ENCODE measurements around the gene JAGN1. TPM values are rescaled to one million over a fixed set of nuclear protein-coding genes. Genes with fewer than 3 reads are reported as not detected.
"Not testable (repeated sequence)": the region's sequence is repeated elsewhere in the genome, so short reads cannot be mapped to it uniquely, and the experiment has no call there.

Gene JAGN1
- total RNA-seq, 1 donor from 2014 or later, result 32.7 TPM

GRCh38 chr3:9897408-9898372 is 7.3 kb downstream of the JAGN1 start:
- peaks cover 10% of the 10 kb centered on the region for H3F3A ChIP-seq (ENCODE audit: low read depth)

GRCh38 chr3:9898467-9899241 is 8.2 kb downstream of the JAGN1 start:
- no peak overlapping the region for H2AFZ ChIP-seq (replicated peaks)
- H3K4me3 Mint-ChIP-seq, result peak overlapping the region; percentile 27
- peaks cover 9% of the 10 kb centered on the region for H3K4me1 Mint-ChIP-seq
- peaks cover 12% of the 10 kb centered on the region for H3K36me3 Mint-ChIP-seq
- peaks cover 10% of the 10 kb centered on the region for H3F3A ChIP-seq (ENCODE audit: low read depth)
- H3K9me3 ChIP-seq (ENCODE audit: low read depth), result no peaks in the 10 kb centered on the region
- no peak overlapping the region for H3K27ac ChIP-seq
- peaks cover 3% of the 10 kb centered on the region for H4K20me1 ChIP-seq (ENCODE audit: low read depth)
- H3K9ac ChIP-seq, result no peak overlapping the region
- no peaks in the 10 kb centered on the region for H3K4me1 ChIP-seq
- no peak overlapping the region for H3K4me2 ChIP-seq
- peaks cover 6% of the 10 kb centered on the region for H3K79me2 ChIP-seq (ENCODE audit: low read depth)
- no peak overlapping the region for H3K4me3 ChIP-seq
- no peaks in the 10 kb centered on the region for H3K27me3 Mint-ChIP-seq (ENCODE audit: insufficient read depth, low read depth)
- no peak overlapping the region for H3K27ac Mint-ChIP-seq
- H3K36me3 ChIP-seq, result no peaks in the 10 kb centered on the region
- H3K9me3 Mint-ChIP-seq, result no peaks in the 10 kb centered on the region
- H3K27me3 ChIP-seq, result no peaks in the 10 kb centered on the region
- no peak for DNase-seq (ENCODE audit: low spot score)
- no peak for TF ChIP-seq EZH2 (IDR thresholded peaks at IDR 0.05)
- no peak for TF ChIP-seq CTCF (IDR thresholded peaks at IDR 0.05)
- TF ChIP-seq EZH2phosphoT487 (IDR thresholded peaks at IDR 0.05), result no peak

More at GRCh38 chr3:9897408-9898372, 7.3 kb downstream of the JAGN1 start:
- no peaks in the 10 kb centered on the region for H3K27me3 Mint-ChIP-seq (ENCODE audit: insufficient read depth, low read depth)
- Histone ChIP-seq H3K9ac (no peak overlapping the region), H3K9me3 (ENCODE audit: low read depth) (no peaks in the 10 kb centered on the region), H4K20me1 (ENCODE audit: low read depth) (peaks cover 11% of the 10 kb centered on the region), H3K79me2 (ENCODE audit: low read depth) (peaks cover 16% of the 10 kb centered on the region), H3K4me2 (no peak overlapping the region), H3K27me3 (no peaks in the 10 kb centered on the region), H2AFZ (replicated peaks) (no peak overlapping the region), H3K27ac (no peak overlapping the region), H3K4me3 (no peak overlapping the region), H3K4me1 (no peaks in the 10 kb centered on the region), H3K36me3 (no peaks in the 10 kb centered on the region)
- peaks cover 2% of the 10 kb centered on the region for H3K4me1 Mint-ChIP-seq
- H3K9me3 Mint-ChIP-seq, result no peaks in the 10 kb centered on the region
- H3K27ac Mint-ChIP-seq, result peak overlapping the region; percentile 30
- no peak for TF ChIP-seq EZH2phosphoT487 (IDR thresholded peaks at IDR 0.05)
- no peak for TF ChIP-seq CTCF (IDR thresholded peaks at IDR 0.05)
- TF ChIP-seq EZH2 (IDR thresholded peaks at IDR 0.05), result no peak
- DNase-seq (ENCODE audit: low spot score), result no peak
- no peak overlapping the region for H3K4me3 Mint-ChIP-seq
- H3K36me3 Mint-ChIP-seq, result peaks cover 19% of the 10 kb centered on the region

- no peaks in the 10 kb centered on the region for H3K4me1 ChIP-seq
- no peak overlapping the region for H3K27ac ChIP-seq
- H3K36me3 Mint-ChIP-seq, result peaks cover 6% of the 10 kb centered on the region
- TF ChIP-seq EZH2 (IDR thresholded peaks at IDR 0.05) (no peak), CTCF (IDR thresholded peaks at IDR 0.05) (no peak), EZH2phosphoT487 (IDR thresholded peaks at IDR 0.05) (no peak)
- no peak overlapping the region for H2AFZ ChIP-seq (replicated peaks)
- no peak overlapping the region for H3K4me2 ChIP-seq
- no peaks in the 10 kb centered on the region for H3K36me3 ChIP-seq
- no peak overlapping the region for H3K4me3 Mint-ChIP-seq
- no peaks in the 10 kb centered on the region for H3K27me3 Mint-ChIP-seq (ENCODE audit: insufficient read depth, low read depth)
- DNase-seq (ENCODE audit: low spot score), result no peak
- H3K27me3 ChIP-seq, result no peaks in the 10 kb centered on the region
- H3K9me3 Mint-ChIP-seq, result no peaks in the 10 kb centered on the region
- H3K9ac ChIP-seq, result no peak overlapping the region
- no peak overlapping the region for H3K4me3 ChIP-seq
- H3K4me1 Mint-ChIP-seq, result peaks cover 9% of the 10 kb centered on the region
- H3F3A ChIP-seq (ENCODE audit: low read depth), result peaks cover 7% of the 10 kb centered on the region
- H3K79me2 ChIP-seq (ENCODE audit: low read depth), result no peaks in the 10 kb centered on the region
- no peaks in the 10 kb centered on the region for H4K20me1 ChIP-seq (ENCODE audit: low read depth)
- no peaks in the 10 kb centered on the region for H3K9me3 ChIP-seq (ENCODE audit: low read depth)
- no peak overlapping the region for H3K27ac Mint-ChIP-seq
Measured at GRCh38 chr3:9899289-9899791, 8.9 kb downstream of the JAGN1 start.

GRCh38 chr3:9900965-9901415 is 10.6 kb downstream of the JAGN1 start:
- H3K4me3 ChIP-seq; H3K9ac ChIP-seq; H3K9me3 Mint-ChIP-seq; H4K20me1 ChIP-seq (ENCODE audit: low read depth); H3K4me3 Mint-ChIP-seq; H3K4me1 Mint-ChIP-seq; H3K79me2 ChIP-seq (ENCODE audit: low read depth); H3K36me3 Mint-ChIP-seq; H3K9me3 ChIP-seq (ENCODE audit: low read depth); H3K27me3 ChIP-seq; H3K27me3 Mint-ChIP-seq (ENCODE audit: insufficient read depth, low read depth); H2AFZ ChIP-seq (replicated peaks); H3F3A ChIP-seq (ENCODE audit: low read depth); H3K36me3 ChIP-seq; H3K4me2 ChIP-seq; DNase-seq (ENCODE audit: low spot score); H3K27ac Mint-ChIP-seq; H3K4me1 ChIP-seq; H3K27ac ChIP-seq: not testable (repeated sequence)
